ENCODE results near the gene PURB.
A peak's percentile ranks its signal among the peaks of the same experiment; 100 is the strongest.
"Not testable (repeated sequence)": the region's sequence is repeated elsewhere in the genome, so short reads cannot be mapped to it uniquely, and the experiment has no call there.

PURB gene

DNA sequence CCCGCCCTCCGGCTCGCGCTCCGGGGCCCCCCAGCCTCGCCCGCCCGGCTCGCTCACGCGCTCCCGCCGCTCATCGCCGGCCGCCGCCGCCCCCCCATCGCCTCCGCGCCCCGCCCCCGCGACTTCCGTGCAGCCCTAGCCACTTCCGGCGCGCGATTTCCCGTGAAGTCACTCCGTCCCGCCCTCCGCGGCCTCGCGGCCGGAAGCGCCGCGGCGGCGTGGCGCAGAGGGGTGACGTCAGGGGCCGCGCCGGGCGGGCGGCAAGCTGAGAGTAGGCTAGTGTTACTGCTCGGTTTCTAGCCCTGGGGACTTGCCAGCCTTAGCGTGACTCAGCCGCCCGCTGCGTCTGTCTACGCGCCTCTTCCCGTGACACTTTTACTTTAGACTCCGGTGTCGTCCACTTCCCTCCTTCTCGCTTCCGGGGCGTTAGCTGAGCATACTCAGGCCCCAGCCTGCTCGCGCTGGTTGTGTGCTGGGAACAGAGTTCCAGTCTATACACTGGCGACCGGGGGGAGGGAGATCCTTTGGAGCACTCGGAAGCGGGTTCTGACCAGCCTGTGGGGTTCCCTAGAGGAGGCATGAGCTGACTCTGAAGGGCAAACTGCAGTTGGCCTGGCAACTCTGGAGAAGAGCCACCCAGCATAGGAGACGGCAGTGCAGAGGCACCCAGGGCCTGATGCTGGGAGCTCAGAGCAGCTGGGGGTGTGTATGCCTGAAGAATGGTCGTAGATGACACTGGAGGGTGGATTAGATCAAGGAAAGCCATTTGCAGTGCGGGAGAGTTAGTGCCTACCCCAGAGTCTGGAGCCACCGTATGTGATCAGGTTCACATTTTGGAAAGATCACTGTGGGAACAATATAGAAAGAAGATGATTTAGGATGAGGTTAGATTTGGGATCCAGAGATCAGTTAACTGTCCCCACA is at the start of gene PURB:
TSS of gene PURB (minus strand) at position 137 of the 924 bp plus-strand sequence. CDS start 182 bp downstream, outside the sequence.
- DNase-seq (ENCODE audit: low read depth in 3 of 3) = peak; percentile 93 to 97 (median 95)

DNA sequence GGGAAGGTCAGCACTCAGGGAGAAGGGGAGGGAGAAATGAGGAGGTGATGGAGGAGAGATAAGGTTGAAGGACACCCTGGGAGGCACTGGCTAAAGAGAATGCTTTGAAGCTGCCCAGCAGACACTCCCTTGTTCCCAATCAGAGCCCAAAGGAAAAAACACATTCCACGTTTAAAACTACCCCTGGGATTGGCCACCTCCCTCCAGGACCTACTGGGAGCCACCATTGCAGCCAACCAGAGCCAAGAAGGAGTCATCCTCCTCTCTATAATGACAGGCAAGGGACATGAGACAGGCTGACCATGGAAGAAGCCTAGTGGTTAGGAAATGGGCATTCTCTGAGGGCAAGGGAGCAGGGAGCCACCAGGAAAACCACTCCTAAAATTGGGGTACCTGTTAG is 49.7 kb upstream of the PURB start:
- DNase-seq (ENCODE audit: low read depth in 3 of 3) = no peak

DNA sequence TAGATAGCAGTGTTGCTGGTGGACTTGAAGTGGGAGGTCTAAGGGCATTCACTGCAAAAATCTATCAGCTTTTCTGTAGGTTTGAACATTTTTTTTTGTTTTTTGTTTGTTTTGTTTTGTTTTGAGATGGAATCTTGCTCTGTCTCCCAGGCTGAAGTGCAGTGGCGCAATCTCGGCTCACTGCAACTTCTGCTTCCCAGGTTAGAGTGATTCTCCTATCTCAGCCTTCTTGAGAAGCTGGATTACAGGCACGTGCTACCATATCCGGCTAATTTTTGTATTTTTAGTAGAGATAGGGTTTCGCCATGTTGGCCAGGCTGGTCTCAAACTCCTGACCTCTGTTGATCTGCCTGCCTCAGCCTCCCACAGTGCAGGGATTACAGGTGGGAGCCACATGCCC is 49.2 kb upstream of the PURB start:
- DNase-seq (ENCODE audit: low read depth in 3 of 3) = not testable (repeated sequence)

- DNase-seq (ENCODE audit: low read depth in 3 of 3) = no peak
These were observed 45.6 kb upstream of the PURB start for GRCh38 chr7:44930921-44931320.

GRCh38 chr7:44922351-44922694 is 37.0 kb upstream of the PURB start:
- no peak for DNase-seq (ENCODE audit: low read depth in 3 of 3)

DNA sequence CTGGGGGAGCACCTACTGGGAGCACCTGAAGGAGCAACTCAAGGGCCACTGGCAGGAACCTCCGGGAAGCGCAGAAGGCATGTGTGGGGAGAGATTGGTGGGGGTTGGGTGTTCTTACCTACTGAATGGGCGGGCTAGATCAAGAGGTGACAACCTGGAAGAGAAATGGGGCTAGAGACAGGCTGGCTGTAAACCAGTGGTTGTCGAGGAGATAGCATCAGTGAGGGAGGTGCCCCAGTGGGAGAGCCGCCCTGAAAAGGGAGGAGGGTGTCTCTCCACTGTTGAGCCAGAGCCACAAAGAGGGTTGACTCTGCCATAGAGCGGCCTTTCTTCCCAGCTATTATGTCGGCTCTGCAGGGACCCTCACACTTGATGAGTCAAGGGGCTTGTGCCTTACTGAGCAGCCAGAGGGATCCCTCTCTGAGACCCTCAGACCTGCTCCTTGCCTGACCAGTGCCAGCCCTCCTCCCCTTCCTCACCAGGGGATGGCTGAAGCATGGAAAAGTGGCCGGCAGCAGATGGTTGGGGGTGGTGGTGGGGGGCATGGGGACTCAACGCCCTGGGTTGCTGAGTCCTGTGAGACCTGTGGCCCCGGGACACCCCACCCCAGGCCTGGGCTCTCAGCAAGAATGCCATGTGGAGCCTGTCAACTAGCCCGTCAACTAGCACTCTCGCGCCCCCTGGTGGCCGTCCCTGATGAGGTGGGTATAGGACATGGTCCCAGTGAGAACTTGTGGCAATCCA is 36.4 kb upstream of the PURB start:
- DNase-seq (ENCODE audit: low read depth in 3 of 3) = peak; percentile 87 to 100 (median 96)

- DNase-seq (ENCODE audit: low read depth in 3 of 3) = no peak
These were observed 34.8 kb upstream of the PURB start for GRCh38 chr7:44920119-44920518.

DNA sequence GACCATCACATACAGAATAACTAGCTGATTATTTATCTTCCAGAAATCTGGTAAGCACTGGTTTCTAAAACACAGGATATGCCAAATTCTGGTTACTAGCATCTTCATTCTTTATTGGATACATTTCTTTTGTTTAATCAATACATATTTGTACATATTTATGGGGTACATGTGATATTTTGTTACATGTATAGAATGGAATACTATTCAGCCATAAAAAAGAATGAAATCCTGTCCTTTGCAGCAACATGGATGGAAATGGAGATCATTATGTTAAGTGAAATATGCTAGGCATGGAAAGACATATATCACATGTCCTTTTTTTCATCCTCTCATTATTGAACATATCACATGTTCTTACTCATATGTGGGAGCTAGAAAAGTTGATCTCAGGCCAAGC is 32.7 kb upstream of the PURB start:
- no peak for DNase-seq (ENCODE audit: low read depth in 3 of 3)

- no peak for DNase-seq (ENCODE audit: low read depth in 3 of 3)
These were observed 32.1 kb upstream of the PURB start for GRCh38 chr7:44917465-44917864.

DNA sequence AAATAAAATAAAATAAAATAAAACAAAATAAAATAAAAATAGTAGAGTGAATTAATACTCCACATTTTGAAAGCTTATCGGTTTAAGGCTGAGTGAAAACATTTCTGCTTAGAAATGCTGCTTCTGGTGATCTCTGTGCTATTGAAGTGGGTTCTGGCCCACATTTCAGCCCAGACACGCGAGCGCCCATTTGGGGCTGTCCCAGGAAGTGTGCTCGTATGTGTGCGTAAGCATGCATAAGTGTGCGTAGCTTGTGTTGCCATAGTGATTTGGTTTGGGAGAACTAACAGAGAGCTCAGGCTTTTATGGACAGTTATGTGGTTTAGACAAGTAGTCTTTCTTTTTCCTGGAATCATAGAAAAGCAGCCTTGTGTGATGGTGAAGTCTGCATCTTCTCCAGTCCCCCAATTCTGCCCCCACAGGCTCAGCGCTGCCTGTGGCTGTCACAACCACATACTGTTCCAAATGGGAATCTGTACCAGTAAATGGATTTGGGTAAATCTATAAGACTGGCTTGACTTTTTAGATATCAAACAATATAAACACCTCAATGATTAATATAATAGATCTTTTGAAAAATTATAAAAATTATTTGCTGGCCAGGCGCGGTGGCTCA is 29.8 kb upstream of the PURB start:
- DNase-seq (ENCODE audit: low read depth in 3 of 3) = peak in 2 of 3 experiments; percentile 39 to 45

GRCh38 chr7:44912775-44913347 is 27.5 kb upstream of the PURB start:
- no peak for DNase-seq (ENCODE audit: low read depth in 3 of 3)

- DNase-seq (ENCODE audit: low read depth in 3 of 3) = no peak
These were observed 26.6 kb upstream of the PURB start for GRCh38 chr7:44911911-44912310.

DNA sequence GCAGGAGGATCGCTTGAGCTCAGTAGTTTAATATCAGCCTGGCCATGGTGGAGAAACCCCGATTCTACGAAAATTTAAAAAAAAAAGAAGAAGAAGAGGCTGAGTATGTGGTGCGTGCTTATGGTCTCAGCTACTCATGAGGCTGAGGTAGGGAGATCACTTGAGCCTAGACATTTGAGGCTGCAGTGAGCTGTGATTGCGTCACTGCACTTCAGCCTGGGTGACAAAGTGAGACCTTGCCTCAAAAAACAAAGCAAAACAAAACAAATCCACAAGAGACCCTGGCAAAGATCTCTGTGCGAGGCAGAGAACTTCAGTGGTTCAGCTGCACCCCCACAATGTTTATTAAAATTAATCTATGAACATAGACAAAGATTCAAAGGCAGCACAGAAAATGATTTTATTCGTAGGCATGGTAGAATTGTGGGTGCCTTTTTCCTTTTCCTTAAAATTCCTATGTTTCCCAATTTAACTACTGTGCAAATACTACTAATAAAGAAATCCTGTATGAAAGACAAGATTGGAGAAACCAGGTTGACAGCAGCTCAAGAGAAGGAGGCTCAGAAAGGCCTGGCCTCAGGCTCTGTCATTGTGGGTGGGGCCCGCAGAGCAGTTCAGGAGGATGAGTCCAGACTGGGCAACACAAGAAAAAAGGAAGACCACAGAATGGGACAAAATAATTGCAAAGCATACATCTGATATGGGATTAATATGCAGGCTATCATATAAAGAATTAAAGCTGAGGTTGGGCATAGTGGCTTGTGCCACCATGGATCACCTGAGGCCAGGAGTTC is 24.5 kb upstream of the PURB start:
- DNase-seq (ENCODE audit: low read depth in 3 of 3) = no peak

- no peak for DNase-seq (ENCODE audit: low read depth in 3 of 3)
These were observed 21.6 kb upstream of the PURB start for GRCh38 chr7:44906965-44907364.

DNA sequence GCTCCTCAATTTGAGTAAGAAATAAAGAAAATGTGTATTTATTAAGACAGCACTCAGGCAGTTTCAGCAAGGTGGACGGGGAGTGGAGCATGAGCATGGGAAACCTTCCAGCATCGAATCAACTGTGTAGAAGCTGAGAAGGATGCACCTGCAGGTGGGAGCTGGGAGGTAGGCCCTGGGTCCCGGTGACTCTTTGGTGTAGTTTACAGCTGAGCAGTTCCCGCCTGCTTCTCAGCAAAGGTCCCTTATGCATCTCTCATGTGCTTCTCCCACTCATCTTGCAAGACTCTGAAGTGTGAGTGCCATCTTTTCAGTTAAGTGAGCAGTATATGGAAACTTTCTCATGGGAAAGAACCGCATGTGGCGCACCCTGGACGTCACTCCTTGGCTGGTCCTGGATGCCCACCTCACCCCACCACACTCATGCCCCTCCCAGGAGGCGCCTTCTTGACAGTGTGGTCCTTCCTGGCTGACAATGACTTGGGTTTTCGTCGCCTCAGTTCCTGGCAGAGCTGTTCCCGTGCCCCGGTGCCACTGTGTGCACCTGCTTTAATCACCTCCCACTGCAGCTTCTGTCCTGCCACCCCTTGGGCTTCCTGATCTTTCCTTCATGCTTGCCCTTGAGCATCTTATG is 19.8 kb upstream of the PURB start:
- no peak for DNase-seq (ENCODE audit: low read depth in 3 of 3)

GRCh38 chr7:44899443-44899842 is 14.1 kb upstream of the PURB start:
- DNase-seq (ENCODE audit: low read depth in 3 of 3) = no peak

DNA sequence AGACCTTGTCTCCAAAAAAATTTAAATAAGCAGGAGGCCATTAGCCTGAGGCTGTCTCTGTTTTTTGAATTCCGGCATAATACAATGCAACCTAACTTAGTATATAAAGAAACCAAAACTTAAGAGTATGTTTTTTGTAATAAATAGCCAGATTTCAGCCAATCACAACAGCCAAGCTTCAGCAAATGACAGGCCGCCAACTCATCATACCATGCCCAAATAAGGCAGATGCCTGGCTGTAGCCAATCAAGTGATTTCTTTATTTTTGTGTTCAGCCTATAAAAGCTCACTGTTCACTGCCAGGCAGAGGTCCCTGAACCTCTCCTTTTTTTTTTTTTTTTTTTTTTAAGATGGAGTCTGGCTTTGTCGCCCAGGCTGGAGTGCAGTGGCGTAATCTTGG is 12.7 kb upstream of the PURB start:
- DNase-seq (ENCODE audit: low read depth in 3 of 3) = no peak

DNA sequence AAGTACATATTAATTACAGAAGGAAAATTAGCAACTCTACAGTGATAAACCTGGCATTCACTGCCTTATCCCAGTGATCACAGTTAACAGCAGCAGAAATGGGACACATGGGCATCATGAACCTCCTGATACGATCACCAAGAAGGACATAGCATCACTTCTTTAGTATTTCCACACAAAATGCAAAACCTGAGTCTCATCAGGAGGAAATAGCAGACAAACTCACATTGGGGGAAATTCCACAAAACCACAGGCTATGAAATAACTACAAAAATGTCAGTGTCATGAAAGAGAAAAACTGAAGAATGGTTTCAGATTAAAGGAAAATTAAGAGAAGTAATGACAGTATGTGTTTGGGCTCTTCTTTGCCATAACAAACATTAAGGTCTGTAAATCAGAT is 12.0 kb upstream of the PURB start:
- no peak for DNase-seq (ENCODE audit: low read depth in 3 of 3)

- DNase-seq (ENCODE audit: low read depth in 3 of 3) = no peak
These were observed 9.7 kb upstream of the PURB start for GRCh38 chr7:44894888-44895580.

DNA sequence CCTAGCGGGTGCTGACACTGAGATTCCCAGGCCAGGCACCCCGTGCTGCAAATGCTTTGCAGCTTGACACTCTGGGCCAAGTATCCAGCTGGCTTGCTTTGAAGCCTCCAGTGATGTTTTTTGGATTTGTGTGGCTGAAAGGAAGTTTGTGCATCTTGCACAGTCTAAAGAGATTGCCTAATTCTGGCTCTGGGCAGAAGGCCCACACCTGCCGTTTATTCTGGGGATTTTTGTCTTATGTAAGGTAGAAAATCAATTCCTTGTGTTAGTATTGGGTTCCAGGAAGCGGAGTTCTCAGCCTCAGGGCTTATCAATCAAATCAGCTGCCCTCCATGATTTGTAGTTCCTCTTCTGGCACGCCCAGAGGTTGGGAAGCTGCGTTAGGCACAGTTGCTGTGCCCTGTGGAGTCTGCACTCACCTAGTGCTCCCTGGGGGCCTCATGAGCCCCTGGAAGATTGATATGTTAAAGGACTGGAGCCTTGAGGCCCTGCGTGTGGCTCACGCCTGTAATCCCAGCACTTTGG is 8.4 kb upstream of the PURB start:
- DNase-seq (ENCODE audit: low read depth in 3 of 3) = no peak
